PC-9 (cell line): Measurements from ENCODE around the gene TDRD9.

Experiments
- EZH2 ChIP-seq: fragments of 200-600 bp; sonication (generic); IDR thresholded peaks from 2 replicates; pipeline ENCODE4 v1.8.0; 2017; ENCODE audit warnings: antibody characterized with exemption, low read depth
- TF ChIP-seq, protein P1 (sequence below): fragments of 200-600 bp; sonication (generic); conservative IDR thresholded peaks from 2 replicates; pipeline ENCODE4 v1.6.1; 2017; ENCODE audit warnings: mixed run types, antibody characterized with exemption, mild to moderate bottlenecking, moderate library complexity

GRCh38 chr14:104066279-104066678 is 138.0 kb downstream of the TDRD9 start:
- TF ChIP-seq, protein P1, sequence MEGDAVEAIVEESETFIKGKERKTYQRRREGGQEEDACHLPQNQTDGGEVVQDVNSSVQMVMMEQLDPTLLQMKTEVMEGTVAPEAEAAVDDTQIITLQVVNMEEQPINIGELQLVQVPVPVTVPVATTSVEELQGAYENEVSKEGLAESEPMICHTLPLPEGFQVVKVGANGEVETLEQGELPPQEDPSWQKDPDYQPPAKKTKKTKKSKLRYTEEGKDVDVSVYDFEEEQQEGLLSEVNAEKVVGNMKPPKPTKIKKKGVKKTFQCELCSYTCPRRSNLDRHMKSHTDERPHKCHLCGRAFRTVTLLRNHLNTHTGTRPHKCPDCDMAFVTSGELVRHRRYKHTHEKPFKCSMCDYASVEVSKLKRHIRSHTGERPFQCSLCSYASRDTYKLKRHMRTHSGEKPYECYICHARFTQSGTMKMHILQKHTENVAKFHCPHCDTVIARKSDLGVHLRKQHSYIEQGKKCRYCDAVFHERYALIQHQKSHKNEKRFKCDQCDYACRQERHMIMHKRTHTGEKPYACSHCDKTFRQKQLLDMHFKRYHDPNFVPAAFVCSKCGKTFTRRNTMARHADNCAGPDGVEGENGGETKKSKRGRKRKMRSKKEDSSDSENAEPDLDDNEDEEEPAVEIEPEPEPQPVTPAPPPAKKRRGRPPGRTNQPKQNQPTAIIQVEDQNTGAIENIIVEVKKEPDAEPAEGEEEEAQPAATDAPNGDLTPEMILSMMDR, result no peak
- TF ChIP-seq EZH2, result no peak
